Stimulated activated CD4-positive, alpha-beta T cell treated with anti-CD3 and anti-CD28 coated beads, Interleukin-15, amount 100 ng/mL, for 1 hour (primary cell): ENCODE data around the gene SH2D1B.

Source experiments
- DNase-seq, 2 donors: peaks; one replicate each; pipeline ENCODE4 v3.0.0-alpha.2; 2020; ENCODE audit warnings: low read depth in 1 of 2, low spot score in 1 of 2

SH2D1B gene

DNA sequence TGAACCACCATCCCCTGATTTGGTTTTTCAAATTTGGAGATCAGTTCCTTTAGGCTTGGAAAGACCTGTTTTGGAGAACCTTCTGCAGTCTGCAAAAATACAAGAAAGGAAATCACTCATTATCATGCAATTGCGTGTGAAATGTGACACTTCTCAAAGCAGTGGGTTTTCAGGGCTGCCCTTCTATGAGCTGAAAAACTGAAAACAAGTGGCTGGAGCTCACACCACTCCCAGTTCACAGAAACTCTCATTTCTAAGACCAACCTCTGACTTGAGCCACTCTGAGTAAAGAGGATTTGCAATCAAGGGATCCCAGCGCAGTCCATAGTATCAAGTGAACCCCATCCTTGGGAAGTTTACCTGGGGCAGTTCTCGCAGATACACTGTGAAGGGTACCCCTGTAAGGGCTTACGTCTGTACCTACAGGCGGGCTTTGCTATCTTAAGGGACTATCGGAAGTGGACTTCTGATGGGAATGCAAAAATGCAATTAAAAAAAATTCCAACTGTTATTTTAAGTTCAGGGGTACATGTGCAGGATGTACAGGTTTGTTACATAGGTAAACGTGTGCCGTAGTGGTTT is 12.8 kb downstream of the SH2D1B start:
- DNase-seq = no peak

GRCh38 chr1:162397943-162398560 is 13.9 kb downstream of the SH2D1B start:
- no peak for DNase-seq

DNA sequence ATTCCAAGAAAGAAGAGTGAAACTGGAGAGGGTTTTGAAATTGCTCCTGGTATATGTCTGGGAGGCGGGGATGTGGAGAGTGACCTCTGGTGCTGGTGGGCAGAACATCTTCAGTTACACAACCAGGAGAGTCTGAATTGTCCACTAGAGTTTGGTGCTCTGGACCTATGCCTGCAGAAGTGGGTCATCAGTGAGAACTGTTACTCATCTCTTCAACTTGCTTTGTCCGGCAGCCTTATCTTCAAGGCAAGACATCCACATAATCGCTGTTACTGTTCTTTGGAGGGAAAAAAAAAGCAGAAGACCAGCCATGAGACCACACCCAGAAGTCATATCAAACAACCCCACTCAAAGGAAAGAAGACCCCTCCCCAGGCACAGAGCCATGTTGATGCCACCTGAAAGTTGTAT is 14.9 kb downstream of the SH2D1B start:
- DNase-seq = no peak

DNA sequence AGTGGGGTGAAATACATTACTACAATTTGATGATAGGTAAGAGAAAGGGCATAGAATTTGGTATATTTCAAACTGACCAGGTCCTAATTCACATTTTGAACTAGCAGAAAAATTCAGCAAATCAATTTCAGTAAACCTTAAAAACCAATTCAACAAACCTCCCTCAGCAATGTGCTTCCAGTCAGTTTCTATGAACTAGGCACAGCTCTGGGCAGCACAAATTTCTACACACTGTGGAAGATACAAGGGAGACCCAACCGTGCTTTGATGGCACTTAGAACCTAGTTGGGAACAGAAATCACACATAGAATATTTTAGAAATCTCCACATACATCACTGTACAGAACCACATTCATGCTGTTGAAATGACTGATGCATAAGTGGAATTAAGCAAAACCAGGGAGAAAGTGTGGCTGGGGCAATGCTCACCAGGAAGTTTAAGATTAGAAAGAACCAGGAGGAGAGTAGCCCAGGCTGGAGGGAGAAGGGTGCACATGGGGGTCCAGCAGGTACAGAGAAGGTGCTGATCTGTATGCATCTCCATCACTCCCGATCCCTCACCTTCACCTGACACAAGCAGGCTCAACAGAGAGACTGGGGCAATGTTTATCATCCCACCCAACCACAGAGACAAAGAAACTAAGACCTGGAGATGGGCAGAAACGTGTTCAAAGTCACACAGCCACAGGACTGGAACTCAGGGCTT is 15.6 kb downstream of the SH2D1B start:
- no peak for DNase-seq

GRCh38 chr1:162391790-162392563 is 20.0 kb downstream of the SH2D1B start:
- no peak for DNase-seq

- no peak for DNase-seq
These were observed 21.3 kb downstream of the SH2D1B start for GRCh38 chr1:162390396-162391185.

DNA sequence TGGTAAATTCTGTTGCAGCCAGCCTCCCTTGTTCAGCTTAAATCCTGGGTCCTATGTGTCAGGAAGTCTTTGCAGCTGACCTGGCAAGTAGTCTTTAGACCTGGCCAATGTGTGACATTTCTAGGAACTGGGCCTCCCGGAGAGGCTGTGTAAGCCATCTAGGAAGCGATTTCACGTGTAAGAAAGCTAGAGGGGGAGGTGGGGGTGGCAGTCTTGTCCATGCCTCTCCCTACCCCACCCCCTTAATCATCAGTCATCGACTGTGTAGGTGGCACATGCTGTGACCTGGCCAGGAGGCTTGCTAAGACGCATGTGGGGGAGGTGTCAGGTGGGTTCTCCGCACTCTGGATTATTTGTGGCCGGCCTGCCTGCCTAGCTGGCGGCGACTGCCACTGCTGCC is 22.0 kb downstream of the SH2D1B start:
- no peak for DNase-seq

DNA sequence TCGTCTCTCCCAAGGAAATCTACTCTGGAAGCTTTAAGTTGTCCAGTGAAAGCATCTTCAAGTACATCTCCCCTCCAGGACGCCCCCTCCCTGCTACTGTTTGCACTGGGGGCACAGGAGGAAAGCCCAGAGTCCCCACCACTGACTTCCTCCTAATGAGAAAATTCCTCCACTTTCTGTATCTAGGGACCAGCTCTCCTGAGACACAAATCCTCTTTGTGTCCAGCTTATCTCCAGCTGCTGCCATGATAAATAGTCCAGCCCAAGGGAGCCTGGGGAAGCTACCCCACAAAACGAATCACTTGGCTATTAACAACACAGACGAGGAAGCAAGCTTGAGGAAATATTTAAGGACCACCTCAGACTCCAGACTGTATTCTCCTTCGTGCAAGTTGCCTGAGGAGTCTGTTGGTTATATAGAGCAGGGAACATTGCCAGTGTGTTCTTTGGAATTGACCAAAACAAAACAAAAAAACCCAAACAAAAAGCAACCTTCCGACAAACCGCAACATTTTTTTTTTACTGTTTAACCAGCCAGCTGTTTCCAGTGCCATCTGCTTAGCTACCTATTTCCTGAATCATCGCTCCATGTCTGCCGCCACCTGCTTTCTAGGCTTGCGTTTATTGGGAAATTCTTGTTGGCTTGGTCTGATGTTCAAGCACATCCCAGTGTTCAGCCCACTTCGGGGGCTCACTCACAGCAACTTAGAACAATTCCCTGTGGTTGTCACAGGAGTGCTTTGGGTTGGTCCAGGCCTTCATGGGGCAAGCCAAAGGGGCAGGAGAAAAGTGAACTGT is 22.7 kb downstream of the SH2D1B start:
- no peak for DNase-seq

GRCh38 chr1:162388615-162389014 is 23.3 kb downstream of the SH2D1B start:
- DNase-seq = no peak

DNA sequence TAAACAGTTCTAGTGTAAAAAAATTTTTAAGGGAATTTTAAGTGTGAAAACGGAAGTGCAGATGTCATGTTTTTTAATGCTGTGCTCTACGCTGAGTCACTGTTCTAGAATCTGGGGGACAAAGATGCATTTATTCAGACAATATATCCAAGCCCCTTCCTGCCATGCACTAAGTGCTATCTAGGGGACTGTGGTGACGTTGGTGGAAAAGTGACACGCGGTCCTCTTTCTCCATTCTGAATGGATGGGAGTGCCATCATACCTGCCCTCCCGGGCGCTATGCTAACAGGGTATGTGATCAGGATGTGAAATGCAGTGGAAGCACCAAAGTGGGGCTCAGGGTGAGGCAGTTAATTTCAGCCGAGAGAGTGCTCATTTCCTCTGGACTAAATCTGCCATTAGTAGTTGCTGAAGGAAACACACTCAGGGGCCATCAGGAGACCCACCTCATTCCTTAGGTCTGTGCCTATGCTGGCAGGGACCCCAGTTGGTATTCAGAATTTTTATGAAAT is 23.8 kb downstream of the SH2D1B start:
- no peak for DNase-seq

DNA sequence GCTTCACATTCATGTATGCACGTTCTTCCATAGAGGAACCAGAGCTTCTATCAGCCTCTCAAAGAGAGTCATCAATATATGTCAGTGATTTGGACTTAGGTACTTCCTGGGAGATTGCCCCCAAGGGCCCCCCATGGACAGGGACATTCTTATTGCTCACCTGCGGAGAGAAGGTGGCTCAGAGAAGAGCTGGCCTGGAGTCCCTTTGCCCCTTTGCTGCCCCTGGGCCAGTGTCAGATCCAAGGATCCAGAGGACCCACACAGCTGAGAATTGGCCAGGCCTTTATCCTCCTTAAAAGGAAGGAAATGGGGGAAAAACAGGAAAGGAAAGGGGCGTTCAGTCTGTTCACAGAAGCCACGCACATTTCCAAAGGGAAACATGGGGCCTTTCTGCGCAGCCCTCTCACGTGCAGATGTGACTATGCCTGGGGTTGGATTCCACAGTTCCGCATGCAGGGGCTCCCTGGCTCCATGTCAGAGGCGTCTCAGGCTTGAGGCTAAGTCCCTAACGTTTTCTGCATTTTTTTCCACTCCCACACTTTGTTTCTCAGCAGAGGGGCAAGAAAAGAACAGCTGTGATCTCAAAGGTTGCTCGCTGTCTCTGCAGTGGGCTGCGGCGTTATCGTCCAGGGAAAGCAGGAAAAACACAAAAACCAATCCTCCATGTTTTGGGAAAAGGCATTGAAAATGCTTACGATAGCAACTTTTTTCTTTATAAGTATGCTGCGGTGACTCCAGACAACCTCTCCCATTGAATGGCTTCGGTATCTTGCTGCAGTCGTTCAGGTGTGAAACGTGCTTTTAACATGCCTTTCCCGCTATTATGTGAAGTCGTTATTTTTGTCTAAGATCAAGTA is 24.5 kb downstream of the SH2D1B start:
- DNase-seq = no peak

DNA sequence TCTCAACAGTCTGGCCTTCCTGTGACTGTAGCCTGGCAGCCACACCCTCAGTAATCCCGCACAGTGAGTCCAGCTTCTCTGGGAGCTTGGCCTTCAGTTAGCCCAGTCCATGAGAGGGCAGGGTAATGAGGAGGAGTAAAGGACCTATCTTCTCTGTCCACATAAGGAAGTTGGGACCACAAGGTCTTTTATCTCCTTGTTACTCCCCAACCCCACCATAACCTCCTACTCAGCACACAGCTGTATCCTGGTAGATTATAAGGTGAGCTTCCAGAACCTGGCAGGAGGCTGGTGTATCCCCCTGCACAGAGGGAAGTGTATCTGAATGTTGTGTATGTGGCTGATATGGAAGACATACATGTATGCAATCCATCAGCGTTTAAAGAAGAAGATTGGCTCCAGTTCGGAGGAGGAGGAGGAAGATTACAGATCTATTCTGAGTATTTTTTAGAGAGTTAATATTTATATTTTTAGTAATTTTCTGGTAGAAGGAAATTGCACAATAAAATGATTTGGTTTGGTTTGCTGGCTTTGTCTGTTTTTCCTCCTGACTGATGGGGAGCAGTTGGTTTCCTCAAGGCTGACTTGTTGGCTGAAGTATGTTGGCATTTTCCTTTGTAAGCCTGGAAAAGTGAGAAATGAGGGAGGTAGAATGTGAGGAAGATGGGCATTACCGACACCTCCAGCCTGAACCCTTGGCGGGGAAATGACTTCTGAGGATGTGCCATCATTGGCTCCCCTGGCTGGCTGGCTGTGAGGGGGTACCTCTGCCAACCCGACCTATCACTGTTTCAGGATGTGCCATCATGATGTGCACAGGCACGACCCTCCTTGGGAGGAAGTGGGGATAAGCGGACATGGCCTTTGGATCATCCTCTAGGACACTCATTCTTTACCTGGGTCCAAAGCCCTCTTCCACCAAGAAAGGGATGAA is 25.4 kb downstream of the SH2D1B start:
- no peak for DNase-seq

DNA sequence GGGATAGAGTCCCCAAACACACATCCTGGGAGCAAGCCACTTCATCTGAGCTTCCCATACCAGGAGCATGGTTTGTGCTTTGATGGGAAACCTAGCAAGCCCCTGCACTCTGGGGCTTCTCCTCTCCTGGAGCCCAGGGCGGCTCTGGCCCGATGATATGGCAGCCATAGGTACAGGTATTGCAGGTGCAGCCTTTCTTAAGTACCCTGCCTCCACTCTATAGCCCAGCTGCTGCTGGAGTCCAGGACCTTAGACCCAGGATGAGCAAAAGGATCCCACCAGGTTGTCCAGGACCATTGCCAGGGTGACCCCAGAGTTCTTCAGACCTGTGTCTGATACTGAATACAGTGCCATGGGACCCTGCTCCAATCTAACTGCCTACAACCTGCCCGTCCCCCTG is 26.2 kb downstream of the SH2D1B start:
- no peak for DNase-seq

DNA sequence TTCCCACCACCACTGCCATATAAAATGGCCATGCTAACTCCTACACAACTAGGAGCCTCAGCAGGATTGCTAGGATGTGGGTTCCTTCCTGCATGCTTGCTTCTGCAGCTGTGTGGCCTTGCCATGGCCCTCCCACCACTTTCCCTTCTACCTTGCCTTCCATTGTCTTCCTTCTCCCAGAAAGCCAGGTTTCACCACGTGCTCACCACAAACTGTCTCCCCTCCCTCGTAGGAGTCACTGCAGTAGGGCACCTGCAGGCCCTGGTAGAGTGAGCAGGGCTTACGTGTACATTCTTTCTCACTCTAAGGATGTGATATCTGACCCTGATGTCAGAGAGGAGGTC is 26.7 kb downstream of the SH2D1B start:
- DNase-seq = no peak

GRCh38 chr1:162384601-162385279 is 27.2 kb downstream of the SH2D1B start:
- no peak for DNase-seq

DNA sequence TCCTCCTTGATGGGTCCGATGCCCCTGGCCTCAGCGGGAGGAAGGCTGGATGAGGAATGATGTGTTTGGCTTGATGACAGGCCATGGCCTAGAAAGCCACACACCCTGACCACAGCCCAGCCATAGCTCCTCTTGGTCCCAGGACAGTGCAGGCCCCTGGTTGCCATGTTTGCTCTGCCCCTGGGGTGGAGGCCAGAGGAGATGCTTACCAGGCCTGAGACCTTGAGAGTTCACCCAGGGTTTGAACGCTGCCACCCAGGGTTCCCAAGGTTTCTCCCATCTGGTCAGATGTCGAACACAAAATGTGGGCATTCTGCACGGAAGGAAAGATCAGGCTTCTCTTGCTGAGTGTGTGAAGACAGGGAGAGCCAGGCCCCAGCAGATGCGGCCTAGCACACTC is 27.8 kb downstream of the SH2D1B start:
- DNase-seq = no peak

DNA sequence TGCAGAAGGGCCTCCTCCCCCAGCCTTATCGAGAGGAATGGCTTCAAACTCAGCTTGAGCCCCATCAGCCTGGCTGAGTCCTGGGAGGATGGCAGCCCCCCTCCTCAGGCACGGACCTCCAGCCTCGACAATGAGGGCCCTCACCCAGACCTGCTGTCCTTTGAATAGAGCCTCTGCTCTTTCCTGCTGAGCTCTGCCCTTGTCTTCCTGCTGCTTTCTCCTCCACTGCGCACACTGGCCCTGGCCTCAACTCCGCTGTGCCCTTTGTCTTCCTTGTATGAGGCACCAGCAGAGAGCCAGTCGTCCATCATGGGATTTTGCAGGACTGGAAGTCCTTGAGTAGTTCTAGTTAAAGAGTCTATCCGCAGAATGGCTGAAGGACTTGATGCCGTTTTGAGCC is 28.4 kb downstream of the SH2D1B start:
- no peak for DNase-seq

DNA sequence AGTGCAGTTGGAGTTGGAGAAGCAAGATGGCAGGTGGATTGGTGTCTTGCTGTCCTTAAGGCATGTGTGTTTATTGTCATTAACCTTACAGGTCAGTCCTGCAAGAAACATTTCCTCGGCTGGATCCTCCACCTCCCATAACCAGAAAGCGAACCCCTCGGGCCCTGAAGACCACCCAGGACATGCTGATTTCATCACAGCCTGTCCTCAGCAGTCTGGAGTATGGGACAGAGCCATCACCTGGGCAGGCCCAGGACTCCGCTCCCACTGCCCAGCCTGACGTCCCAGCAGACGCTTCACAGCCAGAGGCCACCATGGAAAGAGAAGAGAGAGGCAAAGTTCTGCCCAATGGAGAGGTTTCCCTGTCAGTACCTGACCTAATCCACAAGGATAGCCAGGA is 28.8 kb downstream of the SH2D1B start:
- no peak for DNase-seq
